ENCODE measurements around the gene PARD3B.

The PARD3B gene

DNA sequence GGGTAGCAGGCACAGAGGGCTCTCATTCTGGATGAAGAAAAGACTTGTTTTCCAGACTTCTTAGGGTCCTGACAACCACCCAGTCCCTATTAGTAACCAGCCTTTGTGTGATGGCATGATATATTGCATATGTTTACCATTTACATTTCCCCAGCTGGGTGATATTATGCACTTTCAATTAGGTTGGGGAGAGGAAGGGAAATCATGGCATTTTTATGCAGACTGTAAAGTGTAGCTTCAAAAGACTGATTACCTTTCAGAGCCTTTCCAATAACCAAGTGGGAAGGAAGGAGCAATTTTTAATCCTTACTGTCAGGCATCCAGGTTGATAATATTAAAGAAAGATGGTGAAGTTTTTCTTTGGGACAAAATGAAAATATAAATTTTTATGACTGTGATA lies 896.2 kb downstream of the PARD3B start:
- H3K4me3 ChIP-seq (ENCODE audit: low read depth, low read length) = no peak overlapping the region
- no peak for DNase-seq (ENCODE audit: low read depth)
- TF ChIP-seq MYC (IDR thresholded peaks at IDR 0.05; ENCODE audit: low read depth, low read length) = no peak
- TF ChIP-seq, protein P1, sequence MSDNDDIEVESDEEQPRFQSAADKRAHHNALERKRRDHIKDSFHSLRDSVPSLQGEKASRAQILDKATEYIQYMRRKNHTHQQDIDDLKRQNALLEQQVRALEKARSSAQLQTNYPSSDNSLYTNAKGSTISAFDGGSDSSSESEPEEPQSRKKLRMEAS (IDR thresholded peaks at IDR 0.05; ENCODE audit: low read depth, low read length) = no peak
- no peak for TF ChIP-seq POLR2A (IDR thresholded peaks at IDR 0.05; ENCODE audit: extremely low read depth, insufficient read length)
- TF ChIP-seq, protein P2, sequence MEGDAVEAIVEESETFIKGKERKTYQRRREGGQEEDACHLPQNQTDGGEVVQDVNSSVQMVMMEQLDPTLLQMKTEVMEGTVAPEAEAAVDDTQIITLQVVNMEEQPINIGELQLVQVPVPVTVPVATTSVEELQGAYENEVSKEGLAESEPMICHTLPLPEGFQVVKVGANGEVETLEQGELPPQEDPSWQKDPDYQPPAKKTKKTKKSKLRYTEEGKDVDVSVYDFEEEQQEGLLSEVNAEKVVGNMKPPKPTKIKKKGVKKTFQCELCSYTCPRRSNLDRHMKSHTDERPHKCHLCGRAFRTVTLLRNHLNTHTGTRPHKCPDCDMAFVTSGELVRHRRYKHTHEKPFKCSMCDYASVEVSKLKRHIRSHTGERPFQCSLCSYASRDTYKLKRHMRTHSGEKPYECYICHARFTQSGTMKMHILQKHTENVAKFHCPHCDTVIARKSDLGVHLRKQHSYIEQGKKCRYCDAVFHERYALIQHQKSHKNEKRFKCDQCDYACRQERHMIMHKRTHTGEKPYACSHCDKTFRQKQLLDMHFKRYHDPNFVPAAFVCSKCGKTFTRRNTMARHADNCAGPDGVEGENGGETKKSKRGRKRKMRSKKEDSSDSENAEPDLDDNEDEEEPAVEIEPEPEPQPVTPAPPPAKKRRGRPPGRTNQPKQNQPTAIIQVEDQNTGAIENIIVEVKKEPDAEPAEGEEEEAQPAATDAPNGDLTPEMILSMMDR (IDR thresholded peaks at IDR 0.05; ENCODE audit: low read depth, low read length) = no peak

DNA sequence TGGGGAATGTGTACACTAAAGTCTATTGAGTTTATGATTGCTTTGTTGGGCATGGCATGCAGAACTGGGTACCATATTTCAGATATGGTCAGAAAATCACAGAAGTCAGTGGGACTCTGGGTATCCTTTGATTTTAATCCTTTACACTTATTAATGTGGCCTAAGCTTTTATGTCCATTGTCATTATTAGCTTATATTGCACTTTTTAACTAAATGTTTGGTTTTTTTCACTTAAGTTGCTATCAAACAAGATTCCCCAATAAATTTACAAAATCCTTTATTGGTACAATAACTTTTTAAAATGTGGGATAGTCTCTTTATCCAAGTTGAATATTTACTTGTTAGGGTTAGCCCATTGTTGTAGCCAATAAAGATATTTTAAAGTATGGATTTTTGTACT lies 902.9 kb downstream of the PARD3B start:
- DNase-seq (ENCODE audit: low read depth) = no peak
- TF ChIP-seq, protein P1 (IDR thresholded peaks at IDR 0.05; ENCODE audit: low read depth, low read length) = no peak
- TF ChIP-seq POLR2A (IDR thresholded peaks at IDR 0.05; ENCODE audit: extremely low read depth, insufficient read length) (no peak), MYC (IDR thresholded peaks at IDR 0.05; ENCODE audit: low read depth, low read length) (no peak)
- TF ChIP-seq, protein P2 (IDR thresholded peaks at IDR 0.05; ENCODE audit: low read depth, low read length) = no peak
- H3K4me3 ChIP-seq (ENCODE audit: low read depth, low read length) = no peak overlapping the region

DNA sequence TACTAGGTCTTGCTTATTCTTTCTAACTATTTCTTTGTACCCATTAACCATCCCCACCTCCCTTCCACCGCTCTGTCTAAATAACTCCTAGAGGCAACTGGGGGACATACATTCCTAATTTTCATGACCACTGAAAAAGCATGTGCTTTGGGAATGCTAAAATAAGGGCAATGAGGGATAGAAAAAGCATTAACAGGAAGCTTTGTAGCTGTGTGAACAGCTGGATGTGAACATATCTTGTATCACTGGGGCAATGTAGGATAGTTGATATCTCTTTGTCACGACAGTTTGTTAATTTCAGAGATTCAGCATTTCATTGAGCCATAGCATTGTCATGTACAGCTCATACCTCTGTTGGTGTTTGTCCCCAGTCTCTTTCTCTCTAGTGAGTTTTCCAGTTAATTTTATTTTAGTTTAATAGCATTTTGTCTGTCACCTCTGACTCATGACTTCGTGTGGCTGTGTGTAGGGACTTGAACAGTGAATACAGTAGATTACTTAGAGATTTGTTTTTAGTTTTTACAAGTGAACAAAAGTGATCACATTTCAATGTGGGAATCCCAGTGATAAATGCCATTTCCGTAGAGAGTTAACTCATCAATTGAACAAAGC lies 906.7 kb downstream of the PARD3B start:
- H3K4me3 ChIP-seq (ENCODE audit: low read depth, low read length) = no peak overlapping the region
- no peak for TF ChIP-seq MYC (IDR thresholded peaks at IDR 0.05; ENCODE audit: low read depth, low read length)
- TF ChIP-seq, protein P2 (IDR thresholded peaks at IDR 0.05; ENCODE audit: low read depth, low read length) = no peak
- TF ChIP-seq, protein P1 (IDR thresholded peaks at IDR 0.05; ENCODE audit: low read depth, low read length) = no peak
- no peak for TF ChIP-seq POLR2A (IDR thresholded peaks at IDR 0.05; ENCODE audit: extremely low read depth, insufficient read length)
- no peak for DNase-seq (ENCODE audit: low read depth)

DNA sequence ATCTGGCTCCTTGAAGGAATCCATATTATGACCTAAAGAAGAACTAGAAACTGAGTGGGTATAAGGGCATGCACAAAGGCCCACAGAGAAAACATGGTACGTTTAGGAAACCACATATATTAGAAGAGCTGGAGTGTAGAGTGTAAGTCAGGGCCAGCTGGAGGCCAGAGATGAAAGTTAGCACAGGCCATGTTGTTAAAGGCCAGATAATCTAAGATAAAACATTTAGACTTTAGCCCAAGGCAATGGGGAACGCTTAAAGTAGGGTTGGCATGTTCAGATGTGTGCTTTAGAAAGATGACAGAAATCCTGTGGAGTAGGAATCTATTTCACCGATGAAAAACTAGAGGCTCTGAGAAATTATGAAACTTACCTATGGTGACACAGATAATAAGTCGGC lies 907.9 kb downstream of the PARD3B start:
- H3K4me3 ChIP-seq (ENCODE audit: low read depth, low read length) = no peak overlapping the region
- DNase-seq (ENCODE audit: low read depth) = no peak
- TF ChIP-seq, protein P1 (IDR thresholded peaks at IDR 0.05; ENCODE audit: low read depth, low read length) = no peak
- TF ChIP-seq POLR2A (IDR thresholded peaks at IDR 0.05; ENCODE audit: extremely low read depth, insufficient read length) (no peak), MYC (IDR thresholded peaks at IDR 0.05; ENCODE audit: low read depth, low read length) (no peak)
- TF ChIP-seq, protein P2 (IDR thresholded peaks at IDR 0.05; ENCODE audit: low read depth, low read length) = no peak

DNA sequence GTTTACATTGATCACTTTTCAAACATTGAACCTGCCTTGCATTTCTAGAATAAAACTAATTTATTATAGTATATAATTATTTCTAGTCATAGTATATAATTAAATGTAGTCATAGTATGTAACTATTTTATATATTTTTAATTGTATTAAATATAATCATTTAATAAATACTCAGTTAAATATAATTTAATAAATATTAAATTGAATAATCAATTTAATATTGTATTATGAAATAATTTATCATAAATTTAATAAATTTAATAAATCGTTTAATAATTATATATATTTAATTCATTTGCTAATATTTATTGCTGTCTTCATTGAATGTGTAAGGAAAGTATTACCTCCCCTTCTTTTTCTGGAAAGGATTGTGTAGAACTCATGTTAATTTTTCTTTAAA lies 911.4 kb downstream of the PARD3B start:
- TF ChIP-seq POLR2A (IDR thresholded peaks at IDR 0.05; ENCODE audit: extremely low read depth, insufficient read length) = no peak
- TF ChIP-seq, protein P2 (IDR thresholded peaks at IDR 0.05; ENCODE audit: low read depth, low read length) = no peak
- no peak for TF ChIP-seq MYC (IDR thresholded peaks at IDR 0.05; ENCODE audit: low read depth, low read length)
- TF ChIP-seq, protein P1 (IDR thresholded peaks at IDR 0.05; ENCODE audit: low read depth, low read length) = no peak
- H3K4me3 ChIP-seq (ENCODE audit: low read depth, low read length) = no peak overlapping the region
- DNase-seq (ENCODE audit: low read depth) = no peak
